KMS-11 (cell line): ENCODE data around the gene CTSS.

Source experiments
- H2AFZ ChIP-seq: fragments of 200-600 bp; sonication (generic); 2 replicates; pipeline ENCODE4 v1.6.1; 2016; ENCODE audit warnings: antibody characterized with exemption, mixed run types, low read depth
- H3K27ac ChIP-seq: fragments of 200-600 bp; sonication (generic); 2 replicates; pipeline ENCODE4 v1.6.1; 2016; ENCODE audit warnings: mild to moderate bottlenecking, mixed run types
- H3K27me3 ChIP-seq: fragments of 200-600 bp; sonication (generic); 2 replicates; pipeline ENCODE4 v1.6.1; 2017; ENCODE audit warnings: mild to moderate bottlenecking, low read depth, mixed run types, moderate library complexity; ENCODE audit not compliant: insufficient read depth
- H3K36me3 ChIP-seq: fragments of 200-600 bp; sonication (generic); 2 replicates; pipeline ENCODE4 v1.6.1; 2017; ENCODE audit warnings: mild to moderate bottlenecking, mixed run types; ENCODE audit not compliant: insufficient read depth
- H3K4me1 ChIP-seq: fragments of 200-600 bp; sonication (generic); 2 replicates; pipeline ENCODE4 v1.6.1; 2016; ENCODE audit warnings: mild to moderate bottlenecking, low read depth, mixed run types; ENCODE audit not compliant: poor library complexity, severe bottlenecking
- H3K4me2 ChIP-seq: fragments of 200-600 bp; sonication (generic); 2 replicates; pipeline ENCODE4 v1.7.0; 2016; ENCODE audit warnings: mild to moderate bottlenecking, mixed run types
- H3K4me3 ChIP-seq: fragments of 200-600 bp; sonication (generic); IDR thresholded peaks from 2 replicates; pipeline ENCODE4 v1.6.1; 2017; ENCODE audit warnings: low read depth, low read length, mixed read lengths; ENCODE audit not compliant: insufficient read depth
- H3K79me2 ChIP-seq: fragments of 200-600 bp; sonication (generic); 2 replicates; pipeline ENCODE4 v1.6.1; 2016; ENCODE audit warnings: low read depth, mixed run types; ENCODE audit not compliant: insufficient read depth
- H3K9ac ChIP-seq: fragments of 200-600 bp; sonication (generic); 2 replicates; pipeline ENCODE4 v1.6.1; 2016; ENCODE audit warnings: mild to moderate bottlenecking, mixed run types
- H4K20me1 ChIP-seq: fragments of 200-600 bp; sonication (generic); 2 replicates; pipeline ENCODE4 v1.6.1; 2016; ENCODE audit warnings: mild to moderate bottlenecking, mixed run types; ENCODE audit not compliant: insufficient read depth
- TF ChIP-seq, protein P1 (sequence below): fragments of 200-600 bp; sonication (generic); conservative IDR thresholded peaks from 2 replicates; pipeline ENCODE4 v1.6.1; 2017; ENCODE audit warnings: low read depth, mild to moderate bottlenecking, antibody characterized with exemption, low read length, moderate library complexity, mixed read lengths

CTSS gene

DNA sequence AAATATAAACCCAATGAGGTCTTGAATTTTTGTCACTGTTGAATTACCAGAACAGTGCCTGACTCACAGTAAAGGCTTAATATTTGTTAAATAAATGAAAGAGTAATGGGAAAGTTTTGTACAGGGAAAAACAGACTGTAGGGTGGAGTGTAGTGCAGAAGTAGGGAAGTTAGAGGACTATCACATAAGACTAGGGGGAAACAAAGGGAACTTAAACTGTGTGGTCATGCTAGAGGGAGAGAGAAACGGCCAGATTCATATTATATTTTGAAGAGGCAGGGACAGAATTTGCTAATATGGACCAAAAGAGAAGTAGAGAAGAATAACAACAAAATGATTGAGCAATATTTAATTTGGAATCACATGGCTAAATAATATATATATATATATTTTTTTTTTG lies 27.6 kb upstream of the CTSS start:
- no peak overlapping the region for H3K27ac ChIP-seq
- H4K20me1 ChIP-seq, result no peaks in the 10 kb centered on the region
- H3K79me2 ChIP-seq, result no peaks in the 10 kb centered on the region
- H3K4me1 ChIP-seq, result no peaks in the 10 kb centered on the region
- no peak overlapping the region for H3K9ac ChIP-seq
- no peak overlapping the region for H2AFZ ChIP-seq
- no peak overlapping the region for H3K4me2 ChIP-seq
- no peak overlapping the region for H3K4me3 ChIP-seq
- TF ChIP-seq, protein P1, sequence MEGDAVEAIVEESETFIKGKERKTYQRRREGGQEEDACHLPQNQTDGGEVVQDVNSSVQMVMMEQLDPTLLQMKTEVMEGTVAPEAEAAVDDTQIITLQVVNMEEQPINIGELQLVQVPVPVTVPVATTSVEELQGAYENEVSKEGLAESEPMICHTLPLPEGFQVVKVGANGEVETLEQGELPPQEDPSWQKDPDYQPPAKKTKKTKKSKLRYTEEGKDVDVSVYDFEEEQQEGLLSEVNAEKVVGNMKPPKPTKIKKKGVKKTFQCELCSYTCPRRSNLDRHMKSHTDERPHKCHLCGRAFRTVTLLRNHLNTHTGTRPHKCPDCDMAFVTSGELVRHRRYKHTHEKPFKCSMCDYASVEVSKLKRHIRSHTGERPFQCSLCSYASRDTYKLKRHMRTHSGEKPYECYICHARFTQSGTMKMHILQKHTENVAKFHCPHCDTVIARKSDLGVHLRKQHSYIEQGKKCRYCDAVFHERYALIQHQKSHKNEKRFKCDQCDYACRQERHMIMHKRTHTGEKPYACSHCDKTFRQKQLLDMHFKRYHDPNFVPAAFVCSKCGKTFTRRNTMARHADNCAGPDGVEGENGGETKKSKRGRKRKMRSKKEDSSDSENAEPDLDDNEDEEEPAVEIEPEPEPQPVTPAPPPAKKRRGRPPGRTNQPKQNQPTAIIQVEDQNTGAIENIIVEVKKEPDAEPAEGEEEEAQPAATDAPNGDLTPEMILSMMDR, result no peak
- no peaks in the 10 kb centered on the region for H3K27me3 ChIP-seq
- no peaks in the 10 kb centered on the region for H3K36me3 ChIP-seq

DNA sequence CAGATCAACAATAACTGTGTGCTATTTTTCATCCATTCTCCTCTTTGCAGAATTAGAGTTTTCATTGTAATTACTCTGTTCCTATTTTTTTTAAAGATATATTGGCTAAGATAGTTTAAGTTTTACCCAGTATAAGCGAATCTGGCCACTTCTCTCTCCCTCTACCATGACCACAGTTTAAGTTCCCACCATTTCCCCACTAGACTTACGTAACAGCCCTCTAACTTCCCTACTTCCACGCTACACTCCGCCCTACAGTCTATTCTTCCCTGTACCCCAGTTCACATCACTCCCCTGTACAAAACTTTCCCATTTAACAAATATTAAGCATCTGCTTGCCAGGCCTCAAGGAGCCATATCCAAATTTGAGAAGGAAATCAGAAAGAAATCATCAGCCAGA lies 26.0 kb upstream of the CTSS start:
- H3K27ac ChIP-seq, result no peak overlapping the region
- no peak overlapping the region for H3K4me3 ChIP-seq
- no peaks in the 10 kb centered on the region for H3K79me2 ChIP-seq
- no peaks in the 10 kb centered on the region for H4K20me1 ChIP-seq
- TF ChIP-seq, protein P1, result no peak
- no peak overlapping the region for H2AFZ ChIP-seq
- H3K4me1 ChIP-seq, result no peaks in the 10 kb centered on the region
- H3K27me3 ChIP-seq, result no peaks in the 10 kb centered on the region
- no peaks in the 10 kb centered on the region for H3K36me3 ChIP-seq
- H3K4me2 ChIP-seq, result no peak overlapping the region
- no peak overlapping the region for H3K9ac ChIP-seq

DNA sequence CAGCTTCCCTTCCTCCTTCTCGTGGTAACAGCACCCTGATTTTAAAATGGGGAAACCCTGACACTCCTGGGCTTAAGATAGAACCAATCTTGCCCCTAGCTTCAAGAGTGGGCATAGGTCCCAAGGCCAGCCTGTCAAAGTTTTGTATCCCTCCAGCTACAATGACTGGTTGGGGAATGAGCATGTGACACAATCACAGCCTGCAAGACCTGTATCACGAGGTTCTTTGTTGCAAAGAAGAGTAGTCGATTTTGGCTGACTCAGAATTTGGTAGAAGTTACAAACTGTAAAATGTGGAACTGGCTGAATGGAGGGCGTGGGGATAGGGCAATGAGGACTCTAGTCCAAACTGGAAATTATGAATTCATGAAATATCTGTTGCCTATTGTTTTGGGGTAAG lies 23.8 kb upstream of the CTSS start:
- Histone ChIP-seq H3K79me2 (no peaks in the 10 kb centered on the region), H3K36me3 (no peaks in the 10 kb centered on the region), H3K4me2 (no peak overlapping the region), H3K9ac (no peak overlapping the region), H3K27ac (no peak overlapping the region), H2AFZ (no peak overlapping the region), H3K4me3 (no peak overlapping the region), H3K4me1 (no peaks in the 10 kb centered on the region), H4K20me1 (no peaks in the 10 kb centered on the region), H3K27me3 (no peaks in the 10 kb centered on the region)
- TF ChIP-seq, protein P1, result no peak

DNA sequence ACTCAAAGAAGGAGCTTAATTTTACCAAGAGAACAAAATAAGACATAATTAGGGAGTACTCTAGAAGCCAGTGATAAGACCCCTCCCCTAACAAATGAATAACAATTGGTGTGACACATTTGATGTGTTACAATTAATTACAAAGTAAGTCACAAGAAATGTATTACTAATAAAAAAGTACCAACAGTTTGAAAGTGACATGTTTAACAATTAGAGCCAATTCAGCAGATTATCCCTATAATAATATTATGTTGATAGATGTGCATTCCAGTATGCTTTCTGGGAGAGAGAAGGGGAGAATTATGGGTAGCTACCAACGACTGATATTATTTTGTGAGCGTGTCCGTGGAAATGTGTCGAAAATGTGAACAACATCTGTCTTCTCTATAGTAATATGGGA lies 23.4 kb upstream of the CTSS start:
- H3K79me2 ChIP-seq, result no peaks in the 10 kb centered on the region
- TF ChIP-seq, protein P1, result no peak
- no peak overlapping the region for H2AFZ ChIP-seq
- H3K27ac ChIP-seq, result no peak overlapping the region
- H3K9ac ChIP-seq, result no peak overlapping the region
- no peaks in the 10 kb centered on the region for H4K20me1 ChIP-seq
- no peak overlapping the region for H3K4me2 ChIP-seq
- H3K4me1 ChIP-seq, result no peaks in the 10 kb centered on the region
- no peaks in the 10 kb centered on the region for H3K36me3 ChIP-seq
- no peak overlapping the region for H3K4me3 ChIP-seq
- H3K27me3 ChIP-seq, result no peaks in the 10 kb centered on the region

DNA sequence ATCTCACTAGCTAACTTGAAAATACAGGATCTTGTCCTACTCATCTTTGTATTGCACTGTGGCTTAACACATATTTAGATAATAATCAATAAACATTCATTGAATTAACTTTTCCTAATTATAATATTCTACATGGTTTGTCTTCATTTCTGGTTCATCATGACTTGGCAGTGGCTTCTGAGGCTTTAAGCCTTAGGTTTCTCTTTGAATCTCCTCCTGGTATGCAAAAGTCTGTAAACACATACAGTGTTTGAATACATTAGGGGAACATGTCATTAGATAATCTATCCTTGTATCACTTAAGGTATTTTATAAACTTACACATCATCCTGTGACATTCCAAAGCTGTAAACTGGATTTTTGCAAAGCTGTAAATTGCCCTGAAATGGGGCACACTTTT lies 21.9 kb upstream of the CTSS start:
- no peaks in the 10 kb centered on the region for H4K20me1 ChIP-seq
- no peaks in the 10 kb centered on the region for H3K79me2 ChIP-seq
- H3K4me1 ChIP-seq, result no peaks in the 10 kb centered on the region
- H3K36me3 ChIP-seq, result no peaks in the 10 kb centered on the region
- H3K4me3 ChIP-seq, result no peak overlapping the region
- no peak overlapping the region for H3K9ac ChIP-seq
- no peak overlapping the region for H3K4me2 ChIP-seq
- H2AFZ ChIP-seq, result no peak overlapping the region
- no peak overlapping the region for H3K27ac ChIP-seq
- no peaks in the 10 kb centered on the region for H3K27me3 ChIP-seq
- TF ChIP-seq, protein P1, result no peak
